ENCODE measurements around the gene PPP1R18.

Gene PPP1R18

GRCh38 chr6:30689022-30689865 lies 2.8 kb upstream of the PPP1R18 start:
- DNase-seq (ENCODE audit: low read depth in 1 of 2, low spot score in 1 of 2) = no peak

DNA sequence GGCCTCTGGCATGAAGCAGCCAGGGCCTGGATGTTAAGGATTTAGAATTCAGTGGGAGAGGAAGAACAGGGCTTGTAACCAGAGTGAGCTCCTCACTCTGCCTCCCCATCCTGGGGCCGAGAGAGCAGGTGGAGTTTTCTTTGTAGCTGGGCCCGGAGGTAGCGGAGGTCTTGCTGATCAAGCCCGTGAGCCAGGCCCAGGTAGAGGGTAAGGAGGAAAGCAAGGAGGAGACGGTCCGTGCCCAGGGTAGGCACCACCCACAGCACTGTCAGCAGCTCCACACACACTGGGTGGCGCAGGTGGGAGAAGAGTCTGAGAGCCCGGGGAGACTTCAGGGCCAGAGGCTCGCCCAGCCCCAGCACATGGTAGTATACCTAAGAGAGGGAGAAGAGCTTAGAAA lies 2.1 kb upstream of the PPP1R18 start:
- no peak for DNase-seq (ENCODE audit: low read depth in 1 of 2, low spot score in 1 of 2)

- no peak for DNase-seq (ENCODE audit: low read depth in 1 of 2, low spot score in 1 of 2)
These were observed 1.4 kb upstream of the PPP1R18 start for GRCh38 chr6:30687659-30688431.

DNA sequence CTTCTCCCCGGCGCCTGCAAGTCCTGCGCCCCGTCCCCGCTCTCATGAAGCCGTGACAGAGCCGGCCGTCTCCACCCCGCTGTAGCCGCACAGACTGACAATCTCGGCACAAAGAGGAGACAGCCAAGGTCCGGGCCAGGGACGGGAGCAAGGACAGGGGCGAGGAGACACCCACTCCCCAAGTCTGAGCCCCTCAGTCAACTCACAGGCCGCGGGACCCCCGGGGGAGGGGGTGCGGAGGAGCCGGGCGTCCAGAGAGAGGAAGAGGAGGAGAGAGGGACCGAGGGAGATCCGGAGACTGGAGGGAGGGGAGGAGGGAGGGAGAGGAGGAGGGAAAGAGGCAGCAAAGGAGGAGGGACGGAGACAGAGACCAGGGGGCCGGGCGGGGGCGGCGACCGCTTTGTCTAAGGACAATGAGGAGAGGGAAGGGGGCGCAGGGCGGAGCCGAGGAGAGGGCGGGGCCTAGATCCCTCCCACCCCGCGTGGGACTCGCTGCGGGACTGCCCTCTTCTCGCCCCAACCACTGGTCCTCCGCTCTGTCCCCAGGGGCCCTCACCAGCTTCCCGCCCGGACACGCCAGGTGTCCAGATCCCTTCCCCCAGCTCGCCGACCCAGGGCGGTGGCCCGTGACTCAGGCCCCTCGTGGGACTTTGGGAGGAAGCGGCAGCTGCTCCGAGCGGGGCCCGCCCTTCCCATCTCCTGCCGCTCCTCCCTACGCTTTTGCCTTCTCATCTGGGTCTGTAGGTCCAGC lies 638 bp upstream of the PPP1R18 start:
- peak; percentile 61 to 70 for DNase-seq (ENCODE audit: low read depth in 1 of 2, low spot score in 1 of 2)

DNA sequence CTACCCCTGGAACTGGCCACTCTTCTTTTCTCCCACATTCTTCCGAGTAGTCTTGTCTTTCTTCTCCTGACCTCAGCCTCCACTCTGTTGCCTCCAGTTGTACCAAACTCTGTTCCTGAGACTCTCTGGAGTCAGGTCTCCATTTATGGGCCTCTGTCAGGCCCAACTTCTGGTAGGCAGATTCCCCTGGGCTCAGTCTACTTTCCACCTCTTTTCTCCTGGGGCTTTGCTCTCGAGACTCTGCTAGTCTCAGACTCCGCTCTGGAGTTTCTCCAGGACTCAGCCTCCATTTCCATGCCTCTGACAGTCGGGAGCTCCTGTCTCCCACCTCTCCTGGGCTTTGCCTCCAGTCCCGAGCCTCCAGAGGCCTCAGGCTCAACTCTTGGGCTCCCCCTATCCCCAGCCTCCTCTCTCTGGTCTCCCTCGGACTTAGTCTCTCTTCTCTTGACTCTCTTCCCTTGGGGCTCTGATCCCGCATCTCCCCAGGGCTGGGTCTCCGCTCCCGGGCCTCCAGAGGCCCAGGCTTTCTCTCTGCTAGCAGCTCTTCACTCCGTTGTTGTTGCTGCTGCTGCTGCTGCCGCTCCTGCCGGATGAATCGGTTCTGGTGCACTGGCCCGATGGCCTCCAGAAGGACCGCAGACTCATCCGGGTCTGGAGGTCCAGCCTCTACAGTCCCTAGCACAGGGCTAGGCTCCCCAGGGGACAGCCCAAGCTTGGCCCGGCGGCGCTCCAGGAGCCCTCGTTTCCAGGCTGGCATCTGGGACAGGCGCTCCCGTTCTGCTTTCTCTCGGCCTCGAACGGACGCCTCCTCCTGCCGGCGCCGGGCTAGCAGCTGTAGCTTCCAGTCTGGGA lies 1.1 kb downstream of the PPP1R18 start:
- no peak for DNase-seq (ENCODE audit: low read depth in 1 of 2, low spot score in 1 of 2)

- DNase-seq (ENCODE audit: low read depth in 1 of 2, low spot score in 1 of 2) = peak in 1 of 2 donors; percentile 40
These were observed 1.9 kb downstream of the PPP1R18 start for GRCh38 chr6:30684386-30685156.

DNA sequence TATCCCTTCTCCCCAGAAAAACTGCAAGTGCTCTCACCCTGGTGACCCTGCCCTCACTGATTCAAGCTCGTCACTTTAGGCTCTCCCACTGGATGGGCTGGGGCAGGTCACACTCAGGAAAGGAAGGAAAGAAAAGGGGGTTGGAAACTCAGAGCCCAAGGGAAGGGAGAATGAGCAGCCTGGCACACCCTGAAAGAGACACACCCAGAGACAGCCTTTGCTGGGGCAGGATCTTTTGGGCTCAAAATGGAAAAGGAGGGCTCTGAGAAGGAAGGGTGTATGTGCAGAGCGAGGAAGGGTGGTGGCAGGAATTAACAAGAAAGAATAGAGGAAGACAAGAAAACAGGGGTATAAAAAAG lies 2.5 kb downstream of the PPP1R18 start:
- DNase-seq (ENCODE audit: low read depth in 1 of 2, low spot score in 1 of 2) = no peak

DNA sequence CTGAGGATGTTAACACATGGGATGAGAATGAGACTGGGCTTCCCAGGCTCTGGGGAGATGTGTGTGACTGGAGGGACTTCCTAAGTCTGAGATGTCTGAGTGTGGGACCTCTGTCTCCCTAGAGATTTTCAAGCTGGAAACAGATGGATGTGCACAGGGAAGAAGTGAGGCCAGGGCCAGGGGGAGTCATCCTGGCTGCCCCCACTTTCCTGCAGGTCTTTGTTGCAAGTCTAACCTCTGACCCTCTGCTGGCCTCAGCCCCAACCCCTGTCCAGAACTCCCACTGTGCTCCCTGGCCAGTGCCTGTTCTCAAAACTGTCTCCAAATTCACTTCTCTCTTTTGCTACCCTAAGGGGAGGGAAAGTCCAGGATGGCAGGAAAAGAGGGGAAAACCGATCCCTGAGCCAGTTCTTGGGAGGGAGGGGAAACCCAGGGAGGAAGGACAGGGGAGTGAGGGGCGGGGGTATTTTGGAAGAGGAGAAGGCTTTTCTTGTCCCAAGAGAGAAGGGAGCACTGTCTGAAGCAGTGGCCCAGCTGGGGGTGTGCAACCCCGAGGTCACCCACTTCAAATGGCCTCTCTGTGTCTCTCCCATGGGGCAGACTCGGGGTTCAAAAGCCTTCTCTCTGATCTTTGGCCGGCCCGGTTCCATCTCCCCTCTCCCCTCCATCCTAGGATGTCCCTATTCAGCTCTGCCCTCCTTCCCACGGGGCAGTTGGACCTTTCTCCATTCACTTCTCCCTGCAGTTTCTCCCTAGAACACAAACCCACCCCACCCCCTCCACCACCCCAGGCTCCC lies 3.1 kb downstream of the PPP1R18 start:
- DNase-seq (ENCODE audit: low read depth in 1 of 2, low spot score in 1 of 2) = no peak

DNA sequence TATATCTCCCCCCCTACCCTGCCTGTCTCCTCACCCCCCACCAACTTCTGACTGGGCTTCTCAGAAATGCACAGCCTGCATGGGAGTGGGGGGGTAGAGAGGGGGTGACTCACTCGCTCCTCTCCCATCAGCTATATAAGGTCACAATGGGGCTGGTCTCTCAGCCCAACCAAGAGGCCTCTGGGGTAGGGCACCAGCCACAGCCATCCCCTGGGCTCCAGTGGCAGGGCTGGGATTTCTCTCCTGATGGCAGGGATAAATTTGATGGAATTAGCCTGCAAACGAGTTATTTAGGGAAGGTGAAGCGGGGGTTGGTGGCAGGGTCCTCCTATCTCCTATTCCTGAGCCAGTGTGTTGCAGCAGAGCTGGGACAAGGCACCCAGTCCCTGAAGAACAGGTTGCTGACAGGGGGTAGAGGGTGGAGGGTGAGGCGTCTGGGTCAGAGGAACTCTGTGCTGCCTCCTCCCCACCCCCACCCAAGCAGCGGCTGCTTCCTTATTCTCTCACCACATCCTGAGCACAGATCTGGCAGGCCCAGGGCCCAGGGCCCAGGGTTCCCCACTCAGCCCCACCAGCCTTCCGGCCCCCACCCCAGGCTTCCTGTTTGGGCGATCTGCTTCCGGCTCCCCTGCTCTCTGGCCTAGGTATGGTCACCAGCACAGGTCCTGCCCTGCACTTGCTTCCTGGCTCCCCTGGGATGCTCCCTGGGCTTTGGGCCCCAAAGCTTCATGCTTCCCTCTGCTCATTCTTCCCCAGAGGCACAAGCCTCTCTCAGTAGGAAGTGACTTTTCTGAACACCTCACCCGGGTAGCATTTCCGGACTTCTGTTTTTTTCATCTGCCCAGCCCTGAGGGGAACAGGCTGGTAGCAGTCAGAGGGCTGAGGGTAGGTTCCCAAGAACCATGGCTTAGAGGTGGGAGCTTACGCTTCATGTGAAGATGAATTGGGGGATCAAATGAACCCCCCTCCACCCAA lies 4.0 kb downstream of the PPP1R18 start:
- peak; percentile 63 to 82 for DNase-seq (ENCODE audit: low read depth in 1 of 2, low spot score in 1 of 2)

DNA sequence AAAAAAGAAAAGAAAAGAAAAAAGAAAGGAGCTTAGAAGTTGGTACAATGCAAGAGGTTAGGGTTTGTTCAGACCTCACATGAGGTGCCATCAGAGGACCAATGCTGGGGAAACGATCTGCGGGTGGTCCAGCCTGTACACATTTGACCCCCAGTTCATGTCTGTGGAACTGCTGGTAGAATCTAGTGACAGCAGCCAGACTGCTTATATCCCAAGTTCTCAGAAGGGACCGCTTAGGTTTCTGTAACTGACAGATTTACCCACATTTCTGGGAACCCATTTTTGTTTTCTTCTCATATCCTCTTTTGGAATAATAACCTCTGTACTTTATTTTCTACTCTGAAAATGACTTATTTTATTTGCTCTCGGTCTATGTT lies 4.7 kb downstream of the PPP1R18 start:
- no peak for DNase-seq (ENCODE audit: low read depth in 1 of 2, low spot score in 1 of 2)

GRCh38 chr6:30679765-30680535 lies 6.5 kb downstream of the PPP1R18 start:
- no peak for DNase-seq (ENCODE audit: low read depth in 1 of 2, low spot score in 1 of 2)

DNA sequence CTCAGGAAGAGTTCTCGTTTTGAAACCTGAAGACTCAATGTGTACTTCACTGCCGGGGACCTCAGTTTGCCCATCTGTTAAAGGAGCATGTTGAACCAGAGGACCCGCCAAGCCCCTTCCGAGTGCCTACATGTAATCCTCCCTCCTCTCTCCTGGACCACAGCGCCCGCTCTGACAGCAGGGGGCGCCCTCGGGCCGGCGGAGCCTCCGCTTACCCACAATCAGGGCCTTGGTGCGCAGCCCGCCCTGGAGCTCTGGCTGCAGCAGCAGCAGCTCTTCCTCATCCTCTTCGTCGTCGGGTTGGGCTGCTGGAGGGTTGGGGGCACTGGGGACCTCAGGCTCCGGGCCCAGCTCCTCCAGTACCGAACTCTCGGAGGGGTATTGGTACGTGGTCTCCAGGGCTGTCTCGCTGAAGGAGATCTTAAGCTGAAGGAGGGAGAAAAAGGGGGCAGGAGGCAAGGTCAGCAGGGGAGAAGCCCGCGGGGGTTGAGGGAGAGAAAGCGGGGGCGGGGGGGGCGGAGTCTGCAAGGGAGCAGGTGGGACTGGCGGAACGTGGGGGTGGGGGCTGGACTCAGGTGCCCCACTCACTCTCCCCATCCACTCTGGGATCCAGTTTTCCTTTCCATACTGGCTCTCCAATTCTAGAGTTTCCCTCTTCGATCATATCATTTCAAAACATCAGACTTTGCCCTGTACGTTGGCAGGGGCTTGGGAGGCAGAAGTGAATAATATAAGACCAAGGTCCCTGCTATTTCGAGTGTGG lies 7.3 kb downstream of the PPP1R18 start:
- peak; percentile 89 to 94 for DNase-seq (ENCODE audit: low read depth in 1 of 2, low spot score in 1 of 2)

DNA sequence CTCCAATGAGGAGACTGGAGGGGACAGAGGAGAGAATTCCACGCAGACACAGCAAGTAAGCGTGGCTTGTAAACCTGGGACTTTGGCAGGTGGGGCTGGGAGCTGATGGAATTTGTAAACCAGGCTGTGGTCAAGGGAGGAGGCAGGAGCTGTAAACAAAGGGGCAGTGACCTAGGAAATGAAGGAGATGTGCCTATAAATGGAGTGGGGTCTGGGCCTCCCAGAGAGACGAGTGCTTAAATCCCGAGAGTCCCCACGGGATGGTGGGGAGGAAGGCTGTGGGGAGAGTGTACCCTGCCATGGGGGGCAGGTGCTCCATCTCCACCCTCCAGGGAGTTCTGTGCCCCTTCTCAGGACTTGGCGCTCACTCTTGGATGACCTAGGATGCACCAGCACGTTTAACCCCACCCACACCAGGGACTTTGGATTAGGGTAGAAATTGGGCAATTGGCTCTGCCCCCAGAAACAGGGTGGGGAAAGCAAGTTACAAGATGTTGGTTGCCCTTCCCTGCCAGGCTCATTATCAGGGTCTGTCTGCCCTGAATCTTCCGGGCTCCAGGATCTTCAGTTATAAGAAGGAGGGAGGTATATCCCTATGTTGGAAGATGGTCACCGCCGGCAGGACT lies 9.7 kb downstream of the PPP1R18 start:
- no peak for DNase-seq (ENCODE audit: low read depth in 1 of 2, low spot score in 1 of 2)

DNA sequence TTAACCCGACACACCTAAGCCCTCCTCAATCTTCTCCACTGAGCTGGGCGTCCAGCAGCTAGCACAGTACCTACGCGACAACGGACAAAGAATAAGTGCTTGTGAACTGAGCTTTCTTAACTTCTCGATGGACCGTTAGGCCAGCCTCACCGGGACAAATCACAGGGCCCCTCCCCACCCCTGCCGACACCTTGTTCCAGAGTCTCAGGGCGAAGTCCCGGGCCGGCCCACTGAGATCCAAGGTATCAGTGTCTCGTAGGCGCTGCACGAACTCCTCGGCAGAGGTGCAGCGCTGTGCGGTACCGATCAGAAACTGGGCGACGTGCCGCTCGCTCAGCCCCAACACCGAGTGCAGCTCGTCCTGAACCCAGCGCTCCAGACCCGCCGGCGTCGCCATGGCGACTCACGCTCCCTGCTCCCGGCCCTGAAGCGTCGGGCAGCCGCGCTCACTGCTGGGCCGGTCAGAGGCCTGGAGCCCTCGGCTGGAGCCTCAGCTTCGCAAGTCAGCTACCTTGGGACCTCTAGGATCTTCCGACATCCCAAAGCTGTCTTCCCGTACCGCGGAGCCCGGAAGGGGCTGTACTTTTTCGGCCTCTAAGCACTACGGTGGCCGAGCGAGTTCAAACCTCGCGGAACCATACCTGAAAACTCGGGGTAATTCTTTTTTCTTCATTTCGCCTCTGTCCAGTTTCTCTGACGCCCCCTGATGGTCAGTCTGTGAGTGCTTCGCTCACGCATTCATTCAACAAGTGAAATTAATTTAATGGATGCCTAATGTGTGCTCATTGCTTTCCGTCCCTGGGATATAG lies 13.8 kb downstream of the PPP1R18 start, which contains the start of gene DHX16:
DHX16 (minus strand) TSS at position 562 of the 809 bp plus-strand sequence; CDS start at position 397, 165 bp downstream.
- peak; percentile 78 to 79 for DNase-seq (ENCODE audit: low read depth in 1 of 2, low spot score in 1 of 2)
